ENCODE measurements around the gene LDLRAD1.
"Not testable (repeated sequence)": the region's sequence is repeated elsewhere in the genome, so short reads cannot be mapped to it uniquely, and the experiment has no call there.

LDLRAD1 gene

DNA sequence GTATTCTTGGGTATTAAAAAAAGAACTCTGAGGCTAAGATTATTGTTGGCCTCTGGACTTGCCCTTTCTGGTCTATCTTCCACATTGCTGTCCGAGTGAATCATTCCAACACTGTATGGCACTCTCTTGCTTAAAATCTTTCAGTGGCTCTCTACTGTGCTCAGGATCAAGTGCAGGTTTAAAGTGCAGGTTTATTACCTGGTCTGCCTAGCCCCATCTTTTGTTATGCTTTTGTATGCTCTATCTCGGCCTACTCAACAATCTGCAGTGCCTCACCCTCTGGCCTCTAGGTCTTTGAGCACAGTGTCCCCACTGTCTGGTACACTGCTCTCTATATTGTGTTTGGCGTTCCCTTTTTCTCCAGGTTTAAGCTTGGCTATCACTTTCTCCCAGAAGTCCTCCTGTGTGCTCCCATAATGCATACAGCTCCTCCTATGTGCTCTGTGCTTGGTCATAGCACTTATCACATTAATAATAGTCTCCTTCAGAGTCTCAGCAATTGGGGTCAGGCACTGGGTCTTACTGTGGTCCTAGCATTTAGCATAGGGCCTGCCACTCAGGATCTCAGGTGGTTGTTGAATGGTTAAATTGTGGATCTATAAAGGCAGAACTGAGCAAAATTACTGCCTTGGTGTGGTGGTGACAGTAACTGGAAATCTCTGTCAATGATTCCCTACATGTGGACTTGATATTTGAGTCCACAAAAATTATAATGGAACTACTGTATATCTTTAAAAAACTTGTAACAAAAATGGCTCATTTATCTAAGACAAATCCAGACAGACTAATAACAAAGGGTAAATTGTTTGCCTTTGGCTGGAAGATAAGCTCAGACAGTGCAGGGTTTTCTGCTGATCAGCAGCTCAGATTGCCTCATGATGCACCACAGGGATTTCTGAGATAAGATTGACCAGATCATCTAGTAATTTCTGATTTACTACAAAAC lies 10.6 kb upstream of the LDLRAD1 start:
- no peak overlapping the region for H3K27ac Mint-ChIP-seq
- no peak overlapping the region for H3K4me3 Mint-ChIP-seq
- H3K9me3 Mint-ChIP-seq: no peaks in the 10 kb centered on the region
- H3K36me3 Mint-ChIP-seq: peaks cover 2% of the 10 kb centered on the region
- no peaks in the 10 kb centered on the region for H3K27me3 Mint-ChIP-seq
- H3K4me1 Mint-ChIP-seq: no peaks in the 10 kb centered on the region

DNA sequence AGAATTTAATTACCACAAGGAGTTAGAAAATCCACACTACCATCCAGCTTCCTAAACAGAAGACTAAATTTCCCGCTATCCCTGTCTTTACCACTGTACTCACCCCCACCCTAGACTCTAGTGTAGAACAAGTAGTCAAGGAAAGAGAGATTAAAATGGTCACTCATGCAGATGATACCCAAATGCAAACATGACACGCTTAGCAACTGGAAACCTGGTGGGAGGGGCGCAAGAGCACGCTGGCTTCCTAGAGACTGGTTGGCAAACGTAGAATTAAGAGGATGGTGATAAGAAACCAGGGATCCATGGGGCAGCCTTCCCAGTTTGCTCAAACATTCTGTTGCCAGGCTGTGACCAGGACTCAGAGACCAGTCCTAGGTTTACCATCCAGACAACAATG lies 9.9 kb upstream of the LDLRAD1 start:
- H3K9me3 Mint-ChIP-seq: no peaks in the 10 kb centered on the region
- no peaks in the 10 kb centered on the region for H3K4me1 Mint-ChIP-seq
- no peak overlapping the region for H3K27ac Mint-ChIP-seq
- peaks cover 2% of the 10 kb centered on the region for H3K36me3 Mint-ChIP-seq
- no peak overlapping the region for H3K4me3 Mint-ChIP-seq
- H3K27me3 Mint-ChIP-seq: no peaks in the 10 kb centered on the region

DNA sequence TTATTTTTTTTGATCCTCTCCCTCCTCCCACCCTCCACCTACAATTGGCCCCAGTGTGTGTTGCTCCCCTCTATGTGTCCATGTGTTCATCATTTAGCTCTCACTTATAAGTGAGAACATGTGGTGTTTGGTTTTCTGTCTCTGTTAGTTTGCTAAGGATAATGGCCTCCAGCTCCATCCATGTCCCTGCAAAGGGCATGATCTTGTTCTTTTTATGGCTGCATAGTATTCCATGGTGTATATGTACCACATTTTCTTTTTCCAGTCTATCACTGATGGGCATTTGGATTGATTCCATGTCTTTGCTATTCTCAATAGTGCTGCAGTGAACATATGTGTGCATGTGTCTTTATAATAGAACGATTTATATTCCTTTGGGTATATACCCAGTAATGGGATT lies 6.8 kb upstream of the LDLRAD1 start:
- not testable (repeated sequence) for H3K4me3 Mint-ChIP-seq, H3K27ac Mint-ChIP-seq, H3K4me1 Mint-ChIP-seq, H3K27me3 Mint-ChIP-seq, H3K36me3 Mint-ChIP-seq, H3K9me3 Mint-ChIP-seq

DNA sequence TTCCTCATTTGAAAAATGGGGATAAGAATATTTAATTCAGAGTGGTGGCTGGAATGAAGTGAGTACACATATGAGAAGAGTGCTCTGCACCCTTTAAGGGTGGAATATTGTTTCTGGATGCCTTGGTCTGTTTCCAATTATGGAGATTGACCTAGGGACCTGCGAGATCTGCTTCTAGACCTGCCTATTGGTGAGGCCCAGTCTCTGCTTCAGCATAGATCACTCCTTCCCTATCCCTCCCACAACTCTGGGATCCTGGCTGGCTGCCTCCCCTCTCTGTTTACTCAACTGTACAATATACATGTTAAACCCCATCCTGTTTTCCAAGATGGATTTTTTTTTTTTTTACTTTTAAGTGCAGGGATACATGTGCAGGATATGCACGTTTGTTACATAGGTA lies 6.4 kb upstream of the LDLRAD1 start:
- Mint-ChIP-seq H3K36me3 (no peaks in the 10 kb centered on the region), H3K27me3 (no peaks in the 10 kb centered on the region), H3K9me3 (no peaks in the 10 kb centered on the region), H3K4me1 (no peaks in the 10 kb centered on the region), H3K27ac (no peak overlapping the region), H3K4me3 (no peak overlapping the region)

DNA sequence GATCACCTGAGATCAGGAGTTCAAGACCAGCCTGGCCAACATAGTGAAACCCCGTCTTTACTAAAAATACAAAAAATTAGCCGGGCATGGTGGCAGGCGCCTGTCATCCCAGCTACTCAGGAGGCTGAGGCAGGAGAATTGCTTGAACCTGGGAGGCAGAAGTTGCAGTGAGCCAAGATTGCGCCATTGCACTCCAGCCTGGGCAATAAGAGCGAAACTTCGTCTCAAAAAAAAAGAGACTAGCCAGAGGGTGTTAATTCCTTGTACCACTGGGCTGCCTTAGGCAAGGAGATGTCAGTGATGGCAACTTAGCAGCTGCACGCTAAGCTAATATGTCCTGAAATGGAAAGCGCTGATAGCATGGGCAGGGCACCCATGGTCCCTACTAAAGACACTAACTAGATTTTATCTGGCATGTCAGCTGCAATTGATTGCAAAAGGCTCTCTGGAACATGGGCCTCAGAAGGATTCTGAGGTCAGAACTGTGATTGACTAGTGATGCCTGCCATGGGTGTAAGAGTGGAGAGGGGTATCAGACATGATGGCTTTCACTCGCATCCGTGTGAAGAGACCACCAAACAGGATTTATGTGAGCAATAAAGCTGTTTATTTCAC lies 1.7 kb upstream of the LDLRAD1 start:
- H3K27ac Mint-ChIP-seq, H3K36me3 Mint-ChIP-seq, H3K9me3 Mint-ChIP-seq, H3K27me3 Mint-ChIP-seq, H3K4me1 Mint-ChIP-seq, H3K4me3 Mint-ChIP-seq: not testable (repeated sequence)

DNA sequence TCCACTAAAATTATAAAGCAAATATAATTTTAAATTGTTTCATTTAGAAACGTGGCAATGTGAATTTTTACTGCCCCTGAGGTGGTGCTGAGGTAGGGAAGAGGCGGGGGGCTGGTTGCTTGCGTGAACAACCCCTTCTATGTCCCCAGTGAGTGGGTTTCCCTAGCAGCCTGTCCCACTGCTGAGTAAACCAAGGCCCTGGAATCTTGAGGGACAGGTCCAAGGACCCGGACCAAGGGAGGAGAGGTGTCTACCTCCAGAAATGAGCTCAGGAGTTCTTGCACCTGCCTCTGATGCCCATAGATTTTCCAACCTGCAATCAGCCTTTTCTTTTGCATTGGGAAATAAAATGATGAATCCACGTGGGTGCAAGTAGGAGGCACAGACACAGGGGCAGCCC lies 649 bp upstream of the LDLRAD1 start:
- Mint-ChIP-seq H3K36me3 (no peaks in the 10 kb centered on the region), H3K9me3 (no peaks in the 10 kb centered on the region), H3K4me1 (no peaks in the 10 kb centered on the region), H3K27me3 (no peaks in the 10 kb centered on the region), H3K4me3 (no peak overlapping the region), H3K27ac (no peak overlapping the region)

DNA sequence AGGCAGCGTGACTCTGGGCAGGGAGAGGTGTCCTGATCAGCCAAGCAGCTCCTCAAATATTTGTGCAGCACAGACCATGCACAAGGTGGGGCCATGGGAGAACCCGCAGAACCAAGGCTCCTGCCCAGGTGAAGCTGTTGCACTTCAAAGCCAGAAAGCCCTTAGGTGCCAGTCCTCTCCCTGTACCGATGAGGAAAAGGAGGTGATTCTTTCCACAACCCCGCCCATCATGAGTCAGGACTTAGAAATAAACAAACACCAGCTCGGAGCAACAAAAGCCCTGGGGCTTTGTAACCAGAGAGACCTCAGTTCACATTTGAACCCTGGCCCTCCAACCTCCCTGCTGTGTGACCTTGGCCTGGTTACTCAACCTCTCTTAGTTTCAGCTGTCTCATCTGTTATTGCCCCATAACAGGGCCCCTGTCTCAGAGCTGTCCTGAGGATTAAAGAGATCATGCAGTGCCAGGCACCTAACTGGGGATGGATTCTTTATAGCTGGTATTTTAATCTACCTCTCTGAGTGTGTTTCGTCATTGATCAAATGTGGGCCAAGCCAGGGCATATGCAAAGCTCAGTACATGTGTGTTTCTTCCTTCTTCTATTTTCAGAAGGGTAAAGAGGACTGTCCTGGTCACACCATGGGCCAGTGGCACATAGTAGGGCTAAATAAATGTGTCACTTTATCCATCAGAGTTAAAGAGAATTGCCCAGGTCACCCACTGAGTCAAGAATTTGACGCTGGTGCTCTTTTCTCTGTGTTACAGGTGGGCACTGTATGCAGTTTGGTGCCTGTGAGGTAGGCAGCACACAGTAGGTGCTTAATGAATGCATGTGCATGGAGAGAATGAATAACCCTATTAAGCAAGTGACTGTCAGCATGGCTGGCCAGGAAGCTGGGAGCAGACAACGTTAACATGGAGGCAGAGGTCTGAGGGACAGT lies 1.4 kb downstream of the LDLRAD1 start:
- Mint-ChIP-seq H3K9me3 (no peaks in the 10 kb centered on the region), H3K27me3 (no peaks in the 10 kb centered on the region), H3K4me1 (no peaks in the 10 kb centered on the region), H3K36me3 (no peaks in the 10 kb centered on the region), H3K27ac (no peak overlapping the region), H3K4me3 (no peak overlapping the region)

DNA sequence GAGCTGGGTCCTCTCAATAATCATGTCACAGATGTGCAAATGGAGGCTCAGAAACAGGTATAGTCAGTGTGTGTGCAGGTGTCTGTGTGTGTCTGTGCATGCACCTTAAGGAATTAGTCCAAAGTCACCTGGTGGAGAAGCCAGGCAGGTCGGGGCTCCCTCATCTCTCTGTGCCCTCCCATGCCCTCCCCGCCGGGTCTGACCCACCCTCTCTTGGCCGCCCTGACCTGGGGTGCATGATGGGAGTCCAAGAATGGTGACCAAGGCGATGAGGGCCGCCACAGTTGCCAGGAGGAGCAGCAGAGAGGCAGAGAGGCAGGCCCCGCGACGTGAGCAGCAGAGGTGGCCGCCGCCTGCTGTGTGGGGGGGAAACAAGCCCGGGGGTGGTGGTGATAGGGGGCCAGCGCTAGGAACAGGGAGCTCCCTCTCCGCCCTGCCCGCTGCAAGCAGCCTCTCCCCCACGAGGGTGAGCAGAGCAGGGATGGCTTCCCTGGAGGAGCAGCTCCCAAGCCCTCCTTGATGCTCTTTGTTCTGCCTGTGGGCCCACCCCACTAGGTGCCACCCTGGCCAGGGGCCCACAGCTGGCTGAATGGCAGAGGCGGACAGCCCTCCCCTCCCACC lies 3.9 kb downstream of the LDLRAD1 start:
- H3K4me1 Mint-ChIP-seq: no peaks in the 10 kb centered on the region
- no peaks in the 10 kb centered on the region for H3K27me3 Mint-ChIP-seq
- H3K36me3 Mint-ChIP-seq: no peaks in the 10 kb centered on the region
- no peak overlapping the region for H3K27ac Mint-ChIP-seq
- no peak overlapping the region for H3K4me3 Mint-ChIP-seq
- H3K9me3 Mint-ChIP-seq: no peaks in the 10 kb centered on the region

DNA sequence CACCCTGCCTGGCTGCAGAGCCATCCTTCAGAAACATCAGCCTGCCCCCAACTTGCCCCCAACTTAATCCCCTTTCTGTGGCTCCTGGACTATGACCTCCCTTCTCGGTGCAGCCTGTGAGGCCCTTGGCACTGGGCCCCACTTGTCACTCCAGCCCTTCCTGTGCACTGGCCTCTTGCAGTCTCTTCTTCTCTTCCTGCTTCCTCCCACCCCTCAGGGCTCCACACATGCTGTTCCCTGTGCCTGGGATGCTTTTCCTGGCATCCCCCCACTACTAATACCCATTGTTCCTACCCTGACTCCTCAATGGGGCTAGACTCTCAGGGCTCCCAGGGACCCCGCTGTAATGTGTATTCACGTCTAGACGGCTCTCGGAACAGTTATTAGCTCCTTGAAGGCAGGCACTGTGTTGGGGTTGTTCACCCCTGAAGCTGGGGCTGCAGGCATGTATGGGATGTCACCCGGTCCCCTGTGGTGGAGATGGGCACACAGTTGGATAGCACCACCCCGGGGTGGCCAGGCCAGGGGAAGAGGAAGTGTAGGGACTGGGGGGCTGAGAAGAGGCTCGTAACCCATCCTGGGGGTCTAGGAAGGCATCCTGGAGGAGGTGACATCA lies 4.5 kb downstream of the LDLRAD1 start:
- Mint-ChIP-seq H3K36me3 (no peaks in the 10 kb centered on the region), H3K4me3 (no peak overlapping the region), H3K4me1 (no peaks in the 10 kb centered on the region), H3K27me3 (no peaks in the 10 kb centered on the region), H3K27ac (no peak overlapping the region), H3K9me3 (no peaks in the 10 kb centered on the region)

DNA sequence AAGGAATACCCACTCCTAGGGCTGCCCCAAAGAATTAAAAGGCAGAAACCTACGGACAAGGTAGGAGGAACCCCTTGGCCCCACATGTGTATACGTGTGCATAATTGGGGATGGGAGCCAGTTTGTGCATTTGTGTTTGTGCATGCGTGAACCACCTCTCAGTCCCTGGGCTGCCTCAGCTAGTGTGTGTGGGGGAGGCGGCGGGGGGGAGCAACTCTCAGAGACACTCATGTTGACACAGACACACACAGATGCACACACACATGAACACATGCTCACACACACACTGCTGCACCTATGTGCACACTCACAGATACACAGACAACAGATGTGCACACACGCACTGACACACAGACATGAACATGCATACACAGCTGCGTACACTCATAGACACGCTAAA lies 5.1 kb downstream of the LDLRAD1 start:
- no peaks in the 10 kb centered on the region for H3K36me3 Mint-ChIP-seq
- H3K4me3 Mint-ChIP-seq: no peak overlapping the region
- H3K27me3 Mint-ChIP-seq: no peaks in the 10 kb centered on the region
- H3K9me3 Mint-ChIP-seq: no peaks in the 10 kb centered on the region
- H3K27ac Mint-ChIP-seq: no peak overlapping the region
- no peaks in the 10 kb centered on the region for H3K4me1 Mint-ChIP-seq

DNA sequence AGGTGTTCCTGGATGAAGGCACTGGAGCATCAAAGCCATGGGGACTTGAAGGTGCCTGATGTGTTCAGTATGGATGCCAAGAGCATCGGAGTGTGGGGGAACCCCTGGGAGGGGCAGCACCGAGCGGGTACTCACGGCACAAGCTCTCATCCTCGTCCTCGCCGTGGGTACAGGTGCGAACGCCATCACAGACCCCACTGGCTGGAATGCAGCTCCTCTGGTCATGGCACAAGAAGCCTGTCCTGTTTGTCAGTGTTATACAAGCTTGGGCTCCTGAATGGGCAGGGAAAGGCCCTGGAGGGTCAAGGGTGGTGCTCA lies 6.0 kb downstream of the LDLRAD1 start:
- Mint-ChIP-seq H3K4me1 (no peaks in the 10 kb centered on the region), H3K9me3 (no peaks in the 10 kb centered on the region), H3K4me3 (no peak overlapping the region), H3K27me3 (no peaks in the 10 kb centered on the region), H3K27ac (no peak overlapping the region), H3K36me3 (no peaks in the 10 kb centered on the region)

DNA sequence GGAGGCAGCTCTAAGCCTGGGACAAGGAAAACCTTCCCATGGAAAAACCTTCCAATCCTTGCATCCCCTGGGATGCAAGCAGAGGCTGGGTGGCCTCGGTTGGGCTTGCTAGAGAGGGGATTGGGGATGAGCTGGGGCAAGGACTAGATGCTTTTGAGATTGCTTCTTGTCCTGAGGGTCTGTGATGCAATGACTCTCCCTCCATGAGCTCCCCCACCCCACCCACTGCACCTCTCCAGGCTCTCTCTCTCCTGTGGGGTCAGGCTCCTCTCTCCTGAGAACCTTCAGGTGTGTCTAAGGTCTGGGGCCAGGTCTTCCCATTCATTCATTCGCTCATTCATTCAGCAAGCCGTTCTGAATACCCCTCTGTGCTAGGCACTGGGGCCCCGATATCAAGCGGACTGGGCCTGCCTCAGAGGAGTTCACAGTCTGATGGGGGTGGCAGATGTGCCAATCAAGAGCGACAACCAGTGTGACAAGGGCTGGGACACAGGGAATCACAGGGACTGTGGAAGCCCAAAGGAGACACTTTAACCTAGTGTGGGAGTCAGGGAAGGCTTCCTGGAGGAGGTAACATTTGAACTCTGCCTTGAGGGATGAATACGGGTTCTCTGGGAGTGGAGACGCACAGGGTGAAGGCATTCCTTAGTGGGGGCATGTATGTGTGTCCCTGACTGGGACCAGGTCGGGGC lies 6.5 kb downstream of the LDLRAD1 start:
- H3K27me3 Mint-ChIP-seq: no peaks in the 10 kb centered on the region
- H3K27ac Mint-ChIP-seq: no peak overlapping the region
- no peaks in the 10 kb centered on the region for H3K9me3 Mint-ChIP-seq
- H3K4me1 Mint-ChIP-seq: no peaks in the 10 kb centered on the region
- no peak overlapping the region for H3K4me3 Mint-ChIP-seq
- H3K36me3 Mint-ChIP-seq: no peaks in the 10 kb centered on the region

DNA sequence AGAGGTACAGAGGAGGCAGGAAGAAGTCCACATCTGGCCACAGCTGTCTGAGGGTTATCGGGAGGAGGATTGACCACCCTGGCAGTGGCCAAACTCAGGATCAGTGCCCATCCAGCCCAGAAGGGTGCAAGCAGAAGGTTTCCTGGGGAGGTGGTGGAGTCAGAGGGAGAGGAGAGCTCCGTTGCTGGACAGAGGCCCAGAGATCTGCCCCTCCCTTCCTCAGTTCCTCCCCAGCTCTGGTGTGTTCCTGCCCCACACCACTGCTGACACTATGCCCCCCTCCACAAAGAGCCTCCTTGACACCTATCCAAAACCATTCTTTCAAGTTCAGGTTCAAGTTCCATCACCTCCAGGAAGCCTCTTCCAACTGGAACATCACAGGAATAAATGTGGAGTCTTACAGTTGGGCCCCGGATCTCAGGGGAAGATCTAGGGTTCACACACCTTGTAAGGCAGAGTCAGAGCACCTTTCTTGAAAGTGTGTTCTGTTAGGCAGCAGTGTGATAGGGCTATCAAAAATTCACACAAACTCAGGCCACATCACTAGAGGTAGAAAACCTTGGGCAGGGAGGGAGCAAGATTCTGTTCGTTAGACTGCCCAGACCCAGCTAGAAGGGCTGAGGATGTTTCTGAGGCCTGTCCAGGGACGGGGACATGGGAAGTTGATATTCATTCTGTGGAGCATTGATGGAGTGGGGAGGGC lies 7.4 kb downstream of the LDLRAD1 start:
- no peaks in the 10 kb centered on the region for H3K9me3 Mint-ChIP-seq

DNA sequence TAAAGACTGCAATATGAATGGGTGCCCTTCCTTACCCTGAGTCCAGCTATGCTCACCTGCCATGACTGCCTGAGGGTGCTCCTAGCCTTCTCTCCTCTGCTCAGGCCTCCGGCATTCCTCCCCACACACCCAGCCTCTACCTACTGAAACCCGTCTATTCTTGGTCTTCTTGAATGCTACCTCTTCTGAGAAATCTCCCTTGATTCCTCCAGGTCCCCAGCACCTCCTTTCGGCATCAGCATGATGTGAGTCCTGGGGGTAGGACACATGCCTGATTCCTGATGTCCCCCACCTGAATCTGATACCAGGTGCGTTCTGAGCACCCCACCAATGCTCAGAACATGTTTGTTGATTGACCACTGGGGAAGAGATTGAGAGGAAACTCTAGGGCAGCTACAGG lies 8.6 kb downstream of the LDLRAD1 start:
- H3K27me3 Mint-ChIP-seq: no peaks in the 10 kb centered on the region
- H3K36me3 Mint-ChIP-seq: no peaks in the 10 kb centered on the region
- no peaks in the 10 kb centered on the region for H3K9me3 Mint-ChIP-seq
- no peak overlapping the region for H3K27ac Mint-ChIP-seq
- no peak overlapping the region for H3K4me3 Mint-ChIP-seq
- no peaks in the 10 kb centered on the region for H3K4me1 Mint-ChIP-seq

More for the DNA sequence above, 7.4 kb downstream of the LDLRAD1 start:
- no peak overlapping the region for H3K27ac Mint-ChIP-seq
- H3K4me3 Mint-ChIP-seq: no peak overlapping the region
- no peaks in the 10 kb centered on the region for H3K36me3 Mint-ChIP-seq
- no peaks in the 10 kb centered on the region for H3K27me3 Mint-ChIP-seq
- H3K4me1 Mint-ChIP-seq: no peaks in the 10 kb centered on the region

Data from activated naive CD4-positive, alpha-beta T cell treated with anti-CD3 and anti-CD28 coated beads, Interleukin-2, amount 50 U/mL, for 24 hours (primary cell).